H9 (cell line): Measurements from ENCODE around the gene SEMA5A. TPM values are rescaled to one million over a fixed set of nuclear protein-coding genes. Genes with fewer than 3 reads are reported as not detected.

ENCODE experiments used
- DNase-seq: peaks from one replicate; pipeline ENCODE4 v3.0.0-alpha.2; 2017
- H2AFZ ChIP-seq: one replicate; pipeline ENCODE4 v1.6.1; 2013; ENCODE audit warnings: mild to moderate bottlenecking, low read length, control low read depth, moderate library complexity
- H2AK5ac ChIP-seq: 2 replicates; pipeline ENCODE4 v1.6.1; 2013; ENCODE audit warnings: low read length, control low read depth, mixed read lengths; ENCODE audit not compliant: insufficient read length
- H2BK120ac ChIP-seq: one replicate; pipeline ENCODE4 v1.6.1; 2013; ENCODE audit warnings: low read depth, mild to moderate bottlenecking, low read length, control low read depth, inconsistent platforms; ENCODE audit not compliant: poor library complexity, severe bottlenecking
- H2BK12ac ChIP-seq: 2 replicates; pipeline ENCODE4 v1.6.1; 2013; ENCODE audit warnings: low read length, control low read depth, mixed read lengths, low read depth; ENCODE audit not compliant: insufficient read length
- H2BK15ac ChIP-seq: 2 replicates; pipeline ENCODE4 v1.6.1; 2013; ENCODE audit warnings: low read depth, low read length, control low read depth
- H2BK20ac ChIP-seq: one replicate; pipeline ENCODE4 v1.6.1; 2013; ENCODE audit warnings: low read depth, mild to moderate bottlenecking, low read length, control low read depth, inconsistent platforms; ENCODE audit not compliant: poor library complexity, severe bottlenecking
- H2BK5ac ChIP-seq: 2 replicates; pipeline ENCODE4 v1.6.1; 2013; ENCODE audit warnings: low read length, control low read depth, mixed read lengths; ENCODE audit not compliant: insufficient read length
- H3K14ac ChIP-seq: 2 replicates; pipeline ENCODE4 v1.6.1; 2013; ENCODE audit warnings: low read length, control low read depth; ENCODE audit not compliant: insufficient read depth
- H3K18ac ChIP-seq: 2 replicates; pipeline ENCODE4 v1.6.1; 2013; ENCODE audit warnings: low read depth, mild to moderate bottlenecking, mixed read lengths, low read length, control low read depth; ENCODE audit not compliant: insufficient read length
- H3K23ac ChIP-seq: 2 replicates; pipeline ENCODE4 v1.6.1; 2013; ENCODE audit warnings: low read length, control low read depth, mixed read lengths, low read depth; ENCODE audit not compliant: insufficient read length
- H3K23me2 ChIP-seq: 2 replicates; pipeline ENCODE4 v1.6.1; 2013; ENCODE audit warnings: low read depth, mild to moderate bottlenecking, mixed read lengths, low read length, control low read depth; ENCODE audit not compliant: insufficient read length, poor library complexity, severe bottlenecking
- H3K27ac ChIP-seq: 2 replicates; pipeline ENCODE4 v1.5.1; 2013; ENCODE audit warnings: low read length, control low read depth, mixed read lengths, low read depth; ENCODE audit not compliant: insufficient read length
- H3K27me3 ChIP-seq: 2 replicates; pipeline ENCODE4 v1.6.1; 2013; ENCODE audit warnings: low read length, control low read depth, inconsistent platforms; ENCODE audit not compliant: insufficient read depth
- H3K4ac ChIP-seq: 2 replicates; pipeline ENCODE4 v1.6.1; 2013; ENCODE audit warnings: low read depth, mild to moderate bottlenecking, control low read depth, inconsistent platforms, low read length, moderate library complexity
- H3K4me1 ChIP-seq: 2 replicates; pipeline ENCODE4 v1.6.1; 2013; ENCODE audit warnings: low read length, control low read depth, inconsistent platforms; ENCODE audit not compliant: insufficient read depth
- H3K4me2 ChIP-seq: 2 replicates; pipeline ENCODE4 v1.6.1; 2013; ENCODE audit warnings: low read length, control low read depth, mixed read lengths; ENCODE audit not compliant: insufficient read length, insufficient read depth
- H3K56ac ChIP-seq: 2 replicates; pipeline ENCODE4 v1.6.1; 2013; ENCODE audit warnings: low read depth, mild to moderate bottlenecking, mixed read lengths, low read length, control low read depth; ENCODE audit not compliant: insufficient read length
- H3K79me1 ChIP-seq: 2 replicates; pipeline ENCODE4 v1.6.1; 2013; ENCODE audit warnings: low read depth, mild to moderate bottlenecking, moderate library complexity, low read length, control low read depth, inconsistent platforms; ENCODE audit not compliant: insufficient read depth, poor library complexity, severe bottlenecking
- H3K79me2 ChIP-seq: 2 replicates; pipeline ENCODE4 v1.6.1; 2013; ENCODE audit warnings: low read length, control low read depth, inconsistent platforms; ENCODE audit not compliant: insufficient read depth
- H3K9ac ChIP-seq: 2 replicates; pipeline ENCODE4 v1.6.1; 2013; ENCODE audit warnings: low read length, control low read depth, mixed read lengths; ENCODE audit not compliant: insufficient read length; ENCODE audit errors: extremely low read depth
- H3K9me3 ChIP-seq: one replicate; pipeline ENCODE4 v1.6.1; 2013; ENCODE audit warnings: low read depth, low read length, inconsistent platforms; ENCODE audit not compliant: control insufficient read depth
- H3T11ph ChIP-seq: one replicate; pipeline ENCODE4 v1.6.1; 2013; ENCODE audit warnings: mild to moderate bottlenecking, low read length, control low read depth, inconsistent platforms
- H4K20me1 ChIP-seq: one replicate; pipeline ENCODE4 v1.6.1; 2013; ENCODE audit not compliant: control insufficient read depth, insufficient read length, insufficient read depth
- H4K5ac ChIP-seq: 2 replicates; pipeline ENCODE4 v1.6.1; 2013; ENCODE audit warnings: low read depth, mild to moderate bottlenecking, mixed read lengths, low read length, control low read depth; ENCODE audit not compliant: insufficient read length
- H4K8ac ChIP-seq: replicated peaks from 2 replicates; pipeline ENCODE4 v1.6.1; 2013; ENCODE audit warnings: low read length, control low read depth, mixed read lengths, low read depth; ENCODE audit not compliant: insufficient read length
- H4K91ac ChIP-seq: 2 replicates; pipeline ENCODE4 v1.6.1; 2013; ENCODE audit warnings: low read depth, mild to moderate bottlenecking, moderate library complexity, mixed read lengths, low read length, control low read depth; ENCODE audit not compliant: insufficient read length
- H3K27ac Mint-ChIP-seq, 3 experiments: 2 replicates in 2 of 3; 3 replicates in 1 of 3; pipeline ENCODE4 v1.8.0; 2020 to 2021; ENCODE audit warnings: mixed read lengths in 3 of 3, mild to moderate bottlenecking in 1 of 3, moderate library complexity in 1 of 3
- H3K27me3 Mint-ChIP-seq: 2 replicates; pipeline ENCODE4 v1.8.0; 2021; ENCODE audit warnings: low read depth, mild to moderate bottlenecking, moderate library complexity, mixed read lengths
- H3K36me3 Mint-ChIP-seq, 3 experiments: 2 replicates in 2 of 3; 3 replicates in 1 of 3; pipeline ENCODE4 v1.8.0; 2020 to 2021; ENCODE audit warnings: low read depth in 3 of 3, mixed read lengths in 3 of 3; ENCODE audit not compliant: insufficient read depth in 1 of 3
- H3K4me1 Mint-ChIP-seq, 2 experiments: 2 replicates each; pipeline ENCODE4 v1.8.0; 2020; ENCODE audit warnings: mixed read lengths in 2 of 2
- H3K4me3 Mint-ChIP-seq, 2 experiments: 2 replicates in 1 of 2; 3 replicates in 1 of 2; pipeline ENCODE4 v1.8.0; 2020 to 2021; ENCODE audit warnings: mild to moderate bottlenecking in 2 of 2, mixed read lengths in 2 of 2, moderate library complexity in 1 of 2
- H3K9me3 Mint-ChIP-seq, 2 experiments: 2 replicates in 1 of 2; 3 replicates in 1 of 2; pipeline ENCODE4 v1.8.0; 2020; ENCODE audit warnings: mild to moderate bottlenecking in 2 of 2, mixed read lengths in 2 of 2, moderate library complexity in 1 of 2
- CTCF ChIP-seq: fragments of 200-600 bp; sonication (generic); conservative IDR thresholded peaks from 3 replicates; pipeline ENCODE4 v1.8.0; 2021; ENCODE audit warnings: antibody characterized with exemption, mild to moderate bottlenecking
- total RNA-seq: library from RNA; stranded (reverse); gene quantifications from 2 replicates; pipeline ENCODE4 v1.2.1, GENCODE V29; 2021

SEMA5A gene
- total RNA-seq, 1 experiment from 2014 or later, result 4.3 TPM

GRCh38 chr5:9071524-9071923 lies 474.4 kb downstream of the SEMA5A start:
- H2BK20ac ChIP-seq, result no peak overlapping the region
- no peaks in the 10 kb centered on the region for H3K79me1 ChIP-seq
- Mint-ChIP-seq H3K4me3 (no peak overlapping the region), H3K27ac (no peak overlapping the region), H3K27me3 (no peaks in the 10 kb centered on the region; the same call in 1 of the 2 replicates), H3K9me3 (no peaks in the 10 kb centered on the region), H3K4me1 (no peaks in the 10 kb centered on the region), H3K36me3 (no peaks in the 10 kb centered on the region)
- H2BK5ac ChIP-seq, result no peak overlapping the region
- no peak overlapping the region for H3T11ph ChIP-seq
- H2AK5ac ChIP-seq, result no peak overlapping the region
- no peak overlapping the region for H3K4ac ChIP-seq
- H2BK120ac ChIP-seq, result no peak overlapping the region
- DNase-seq, result no peak
- H3K79me2 ChIP-seq, result no peaks in the 10 kb centered on the region
- no peak overlapping the region for H3K56ac ChIP-seq
- no peak overlapping the region for H2AFZ ChIP-seq
- no peak overlapping the region for H3K14ac ChIP-seq
- H3K9ac ChIP-seq, result no peak overlapping the region
- TF ChIP-seq CTCF, result no peak
- H3K9me3 ChIP-seq, result no peaks in the 10 kb centered on the region
- no peaks in the 10 kb centered on the region for H3K4me1 ChIP-seq
- no peak overlapping the region for H3K4me2 ChIP-seq
- no peaks in the 10 kb centered on the region for H3K27me3 ChIP-seq
- no peak overlapping the region for H4K8ac ChIP-seq
- H2BK15ac ChIP-seq, result no peak overlapping the region
- H4K91ac ChIP-seq, result no peak overlapping the region
- H3K18ac ChIP-seq, result no peak overlapping the region
- H2BK12ac ChIP-seq, result no peak overlapping the region
- no peak overlapping the region for H3K27ac ChIP-seq
- H4K5ac ChIP-seq, result no peak overlapping the region
- no peak overlapping the region for H3K23ac ChIP-seq
- H4K20me1 ChIP-seq, result no peaks in the 10 kb centered on the region
- H3K23me2 ChIP-seq, result no peaks in the 10 kb centered on the region
